OCI-LY7 (cell line): Measurements from ENCODE around the gene ASPHD1. TPM values are rescaled to one million over a fixed set of nuclear protein-coding genes. Genes with fewer than 3 reads are reported as not detected.

Source experiments
- BruUV-seq: library from RNA; stranded (reverse); fragments of 400-500 nt; replicated peaks from 2 replicates; lab custom pipeline; 2021; lab: Mats Ljungman, UMichigan
- CTCF ChIA-PET: fragments of 300-600 bp; sonication (Branson Sonifier 250); formaldehyde crosslinking; loops from one replicate; lab custom pipeline; 2022; ENCODE audit warnings: antibody characterized with exemption; ENCODE audit not compliant: unreplicated experiment; lab: Charles Lee
- POLR2A ChIA-PET: fragments of 300-600 bp; sonication (Branson Sonifier 250); formaldehyde crosslinking; loops from one replicate; lab custom pipeline; 2022; ENCODE audit warnings: antibody characterized with exemption; lab: Charles Lee
- DNase-seq: peaks from one replicate; pipeline ENCODE4 v3.0.0-alpha.2; 2015; ENCODE audit warnings: low spot score
- H2AFZ ChIP-seq: fragments of 200-600 bp; sonication (generic), shearing (Covaris generic); 2 replicates; pipeline ENCODE4 v1.6.1; 2014; ENCODE audit warnings: mild to moderate bottlenecking, antibody characterized with exemption, low read length, moderate library complexity
- H3K27ac ChIP-seq: fragments of 200-600 bp; sonication (generic); 2 replicates; pipeline ENCODE4 v1.5.1; 2014; ENCODE audit warnings: mixed run types, low read depth, mild to moderate bottlenecking, moderate library complexity, low read length, inconsistent platforms; ENCODE audit not compliant: poor library complexity, severe bottlenecking
- H3K36me3 ChIP-seq: fragments of 200-600 bp; sonication (generic); 2 replicates; pipeline ENCODE4 v1.6.1; 2014; ENCODE audit warnings: mild to moderate bottlenecking, antibody characterized with exemption, low read length, moderate library complexity, mixed read lengths; ENCODE audit not compliant: insufficient read depth
- H3K4me1 ChIP-seq: fragments of 200-600 bp; sonication (generic); 2 replicates; pipeline ENCODE4 v1.5.1; 2014; ENCODE audit warnings: mild to moderate bottlenecking, low read length; ENCODE audit not compliant: insufficient read depth, poor library complexity, severe bottlenecking
- H3K4me2 ChIP-seq: fragments of 200-600 bp; sonication (generic); 2 replicates; pipeline ENCODE4 v1.6.1; 2014; ENCODE audit warnings: mild to moderate bottlenecking, low read length
- H3K4me3 ChIP-seq: fragments of 200-600 bp; sonication (generic); 2 replicates; pipeline ENCODE4 v1.5.1; 2014; ENCODE audit warnings: mild to moderate bottlenecking, low read depth, low read length; ENCODE audit not compliant: poor library complexity, severe bottlenecking
- H3K79me2 ChIP-seq: fragments of 200-600 bp; sonication (generic); 2 replicates; pipeline ENCODE4 v1.6.1; 2016; ENCODE audit warnings: low read depth, mild to moderate bottlenecking, low read length, moderate library complexity, mixed read lengths; ENCODE audit not compliant: insufficient read depth
- H3K9me2 ChIP-seq: fragments of 200-600 bp; sonication (generic); 2 replicates; pipeline ENCODE4 v1.6.1; 2016; ENCODE audit warnings: mild to moderate bottlenecking, low read length, mixed read lengths; ENCODE audit not compliant: insufficient read depth
- H3K9me3 ChIP-seq: fragments of 200-600 bp; sonication (generic); 2 replicates; pipeline ENCODE4 v1.6.1; 2014; ENCODE audit warnings: mild to moderate bottlenecking, mixed run types, low read length, mixed read lengths
- H4K20me1 ChIP-seq: fragments of 200-600 bp; sonication (generic); 2 replicates; pipeline ENCODE4 v1.6.1; 2014; ENCODE audit warnings: mild to moderate bottlenecking, antibody characterized with exemption, low read length, moderate library complexity, mixed read lengths; ENCODE audit not compliant: insufficient read depth
- CTCF ChIP-seq: fragments of 200-600 bp; sonication (generic); conservative IDR thresholded peaks from 2 replicates; pipeline ENCODE4 v1.5.1; 2014; ENCODE audit warnings: mild to moderate bottlenecking, antibody characterized with exemption, low read length, moderate library complexity, mixed read lengths
- EZH2phosphoT487 ChIP-seq: fragments of 200-600 bp; sonication (generic); IDR thresholded peaks from 2 replicates; pipeline ENCODE4 v1.6.1; 2018; ENCODE audit warnings: low read depth, borderline replicate concordance, mild to moderate bottlenecking, mixed run types, antibody characterized with exemption, low read length, moderate library complexity, mixed read lengths
- intact Hi-C: fragments of 100-400 bp; cut with micrococcal nuclease; formaldehyde crosslinking; loops from one replicate; pipeline ENCODE4 v1.10.0; 2022; ENCODE audit not compliant: unreplicated experiment
- total RNA-seq, 2 experiments: library from RNA; depleted of rRNA in 1 of 2; stranded (reverse); fragments of >200 nt in 1 of 2; shearing (Covaris generic) in 1 of 2; gene quantifications; 2 replicates each; pipeline ENCODE4 v1.2.3, GENCODE V29; 2014 to 2022

Gene ASPHD1
- total RNA-seq, 2 experiments from 2014 or later, result 0.30 TPM; not detected in 1

DNA sequence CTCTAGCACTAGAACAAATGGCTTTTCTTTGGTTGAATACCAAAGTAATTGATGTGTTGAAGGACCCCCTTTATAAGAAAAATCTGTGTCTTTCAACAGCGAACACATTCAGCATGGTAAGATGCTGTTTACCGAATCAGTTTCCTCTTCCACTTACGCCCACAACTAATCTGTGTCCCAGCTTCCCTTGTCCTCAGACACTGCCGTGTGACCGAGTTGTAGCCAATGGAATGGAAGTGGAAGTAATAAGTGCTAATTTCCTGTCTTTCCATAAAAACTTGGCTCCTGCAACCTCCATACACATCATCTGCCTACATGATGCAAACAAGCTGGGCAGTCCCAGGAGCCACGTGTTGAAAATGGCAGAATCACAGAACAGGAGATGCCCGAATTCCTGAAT, 47.6 kb upstream of the ASPHD1 start:
- intact Hi-C loops, result no loop called here
- no peak for DNase-seq
- POLR2A ChIA-PET, result no interaction called here
- TF ChIP-seq EZH2phosphoT487, result no peak
- TF ChIP-seq CTCF, result no peak
- H3K4me2 ChIP-seq, result no peak overlapping the region
- no peaks in the 10 kb centered on the region for H3K79me2 ChIP-seq
- no TSS peak for BruUV-seq
- H3K9me2 ChIP-seq, result no peaks in the 10 kb centered on the region
- no peaks in the 10 kb centered on the region for H3K9me3 ChIP-seq
- H3K36me3 ChIP-seq, result no peaks in the 10 kb centered on the region
- no peaks in the 10 kb centered on the region for H3K4me1 ChIP-seq
- no peak overlapping the region for H3K27ac ChIP-seq
- CTCF ChIA-PET, result no interaction called here
- H3K4me3 ChIP-seq, result no peak overlapping the region
- no peaks in the 10 kb centered on the region for H4K20me1 ChIP-seq
- no peak overlapping the region for H2AFZ ChIP-seq

DNA sequence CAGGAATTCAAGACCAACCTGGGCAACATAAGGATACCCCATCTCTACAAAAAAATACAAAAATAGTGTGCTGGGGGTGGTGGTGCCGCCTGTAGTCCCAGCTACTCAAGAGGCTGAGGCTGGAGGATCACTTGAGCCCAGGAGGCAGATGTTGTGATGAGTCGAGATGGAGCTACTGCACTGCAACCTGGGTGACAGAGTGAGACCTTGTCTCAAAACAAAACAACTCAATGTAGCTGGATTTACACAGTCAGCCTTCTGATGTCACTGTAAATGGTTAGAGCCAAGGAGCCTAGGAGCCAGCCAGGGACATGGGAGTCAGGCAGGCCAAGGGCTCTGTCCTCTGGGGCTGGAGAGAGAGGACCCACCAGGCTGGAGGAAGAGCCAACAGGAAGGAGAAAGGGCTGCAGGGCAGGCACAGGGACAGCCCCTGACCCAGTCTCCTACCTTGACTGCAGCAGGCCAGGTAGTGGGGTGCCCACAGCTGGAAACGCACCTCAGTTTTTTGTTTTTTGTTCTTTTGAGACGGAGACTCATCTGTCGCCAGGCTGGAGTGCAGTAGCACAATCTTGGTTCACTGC, 45.7 kb upstream of the ASPHD1 start:
- no peaks in the 10 kb centered on the region for H3K79me2 ChIP-seq
- H4K20me1 ChIP-seq, result no peaks in the 10 kb centered on the region
- H3K4me3 ChIP-seq, result no peak overlapping the region
- BruUV-seq, result no TSS peak
- no peak overlapping the region for H2AFZ ChIP-seq
- no peak for TF ChIP-seq CTCF
- TF ChIP-seq EZH2phosphoT487, result no peak
- no peaks in the 10 kb centered on the region for H3K9me3 ChIP-seq
- no peaks in the 10 kb centered on the region for H3K4me1 ChIP-seq
- CTCF ChIA-PET, result no interaction called here
- H3K4me2 ChIP-seq, result no peak overlapping the region
- no peak overlapping the region for H3K27ac ChIP-seq
- intact Hi-C loops, result no loop called here
- POLR2A ChIA-PET, result no interaction called here
- DNase-seq, result no peak
- no peaks in the 10 kb centered on the region for H3K9me2 ChIP-seq
- H3K36me3 ChIP-seq, result 0 out of 2 replicates have a peak, but pooled peaks cover 14% of the 10 kb centered on the region

DNA sequence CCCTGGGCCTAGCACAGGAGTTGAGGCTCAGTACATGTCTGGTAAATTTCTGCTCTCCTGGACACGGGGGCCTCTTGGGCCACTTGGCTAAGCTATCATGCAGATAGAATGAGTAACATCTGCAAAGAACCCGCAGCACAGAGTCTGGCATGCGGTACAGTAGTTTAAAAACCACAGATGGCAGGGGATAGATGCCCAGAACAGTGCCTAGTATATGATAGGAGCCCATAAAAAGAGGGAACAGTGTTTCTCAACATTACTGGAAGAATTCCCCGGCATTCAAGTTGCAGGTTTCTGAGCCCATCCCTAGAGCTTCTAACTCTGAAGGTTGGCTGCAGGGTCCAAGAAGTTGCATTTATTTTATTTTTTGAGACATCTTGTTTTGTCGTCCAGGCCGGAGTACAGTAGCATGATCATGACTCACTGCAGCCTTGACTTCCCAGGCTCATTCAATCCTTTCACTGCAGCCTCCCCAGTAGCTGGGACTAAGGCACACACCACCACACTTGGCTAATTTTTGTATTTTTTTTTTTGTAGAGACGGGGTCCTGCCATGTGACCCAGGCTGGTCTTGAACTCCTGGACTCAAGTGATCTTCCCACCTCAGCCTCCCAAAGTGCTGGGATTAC, 43.0 kb upstream of the ASPHD1 start:
- Histone ChIP-seq H3K4me1 (peaks cover 6% of the 10 kb centered on the region), H3K4me3 (no peak overlapping the region), H2AFZ (no peak overlapping the region), H3K79me2 (peaks cover 5% of the 10 kb centered on the region; the same call in 1 of the 2 replicates), H3K9me3 (no peaks in the 10 kb centered on the region), H3K4me2 (no peak overlapping the region), H3K36me3 (peaks cover 23% of the 10 kb centered on the region; the same call in 1 of the 2 replicates), H4K20me1 (no peaks in the 10 kb centered on the region), H3K9me2 (no peaks in the 10 kb centered on the region), H3K27ac (no peak overlapping the region)
- no peak for TF ChIP-seq CTCF
- no peak for TF ChIP-seq EZH2phosphoT487
- ChIA-PET CTCF (no interaction called here), POLR2A (interaction anchor here (0.6 kb wide), 1 partner anchor 70 kb away, joined by 3 read pairs; no protein-coding TSS in a partner anchor)
- intact Hi-C loops, result no loop called here
- DNase-seq, result no peak
- BruUV-seq, result no TSS peak
